Cardiac muscle cell (in vitro differentiated cells and primary cell): Measurements from ENCODE around the gene TMEM18. TPM values are rescaled to one million over a fixed set of nuclear protein-coding genes. Genes with fewer than 3 reads are reported as not detected.

Experiments used
- DNase-seq, 2 donors: peaks; one replicate each; pipeline versions ENCODE4 v3.0.0 to v3.0.0-alpha.2; 2010 to 2017; ENCODE audit warnings: low read depth in 1 of 2, low spot score in 1 of 2
- H3K27ac ChIP-seq: fragments of 200-600 bp; sonication (generic); 2 replicates; pipeline ENCODE4 v1.5.1; 2016
- H3K27me3 ChIP-seq: fragments of 200-600 bp; sonication (generic); 2 replicates; pipeline ENCODE4 v1.6.0; 2016; ENCODE audit warnings: control low read depth
- H3K36me3 ChIP-seq: fragments of 200-600 bp; sonication (generic); 2 replicates; pipeline ENCODE4 v1.5.1; 2016; ENCODE audit warnings: control low read depth
- H3K4me1 ChIP-seq: fragments of 200-600 bp; sonication (generic); 2 replicates; pipeline ENCODE4 v1.8.1; 2017; ENCODE audit warnings: low read depth, mild to moderate bottlenecking, mixed run types
- H3K4me3 ChIP-seq: fragments of 200-600 bp; sonication (generic); 2 replicates; pipeline ENCODE4 v1.5.1; 2016; ENCODE audit warnings: mild to moderate bottlenecking
- H3K9me3 ChIP-seq: fragments of 200-600 bp; sonication (generic); 2 replicates; pipeline ENCODE4 v1.5.1; 2017; ENCODE audit warnings: low read depth, mild to moderate bottlenecking, control low read depth
- CTCF ChIP-seq: IDR thresholded peaks from 2 replicates; pipeline ENCODE4 v1.5.1; 2012; ENCODE audit warnings: low read depth, mild to moderate bottlenecking, low read length
- polyA plus RNA-seq: library from polyadenylated mRNA; unstranded; fragments of >200 nt; fragmentation: Nextera tagmentation; extraction: Ambion mirVana; gene quantifications from 2 replicates; pipeline ENCODE4 v1.2.1, GENCODE V29; 2016
- total RNA-seq: library from RNA; depleted of rRNA; stranded (reverse); fragments of >200 nt; gene quantifications from 2 replicates; pipeline ENCODE4 v1.2.3, GENCODE V29; 2016

Gene TMEM18
- total and polyA plus RNA-seq, 2 experiments from 2014 or later: 38.3 to 42.1 TPM

- no peak overlapping the region for H3K27ac ChIP-seq
- peak; percentile 78 for TF ChIP-seq CTCF
- no peak overlapping the region for H3K4me3 ChIP-seq
- H3K9me3 ChIP-seq: no peaks in the 10 kb centered on the region
- H3K36me3 ChIP-seq: no peaks in the 10 kb centered on the region
- DNase-seq: peak; percentile 75 to 79
- H3K27me3 ChIP-seq: no peaks in the 10 kb centered on the region
- no peaks in the 10 kb centered on the region for H3K4me1 ChIP-seq
Measured at GRCh38 chr2:636641-637405, 40.4 kb downstream of the TMEM18 start.

GRCh38 chr2:635687-636621, 41.3 kb downstream of the TMEM18 start:
- no peak for DNase-seq
- no peak for TF ChIP-seq CTCF
- Histone ChIP-seq H3K4me1 (no peaks in the 10 kb centered on the region), H3K36me3 (no peaks in the 10 kb centered on the region), H3K4me3 (no peak overlapping the region), H3K9me3 (no peaks in the 10 kb centered on the region), H3K27me3 (no peaks in the 10 kb centered on the region), H3K27ac (no peak overlapping the region)

- no peak for DNase-seq
- Histone ChIP-seq H3K4me1 (no peaks in the 10 kb centered on the region), H3K36me3 (no peaks in the 10 kb centered on the region), H3K27ac (no peak overlapping the region), H3K9me3 (no peaks in the 10 kb centered on the region), H3K4me3 (no peak overlapping the region), H3K27me3 (no peaks in the 10 kb centered on the region)
- no peak for TF ChIP-seq CTCF
Measured at GRCh38 chr2:634636-635388, 42.4 kb downstream of the TMEM18 start.

GRCh38 chr2:634041-634440, 43.2 kb downstream of the TMEM18 start:
- DNase-seq: no peak
- no peaks in the 10 kb centered on the region for H3K4me1 ChIP-seq
- TF ChIP-seq CTCF: no peak
- H3K4me3 ChIP-seq: no peak overlapping the region
- H3K9me3 ChIP-seq: no peaks in the 10 kb centered on the region
- no peak overlapping the region for H3K27ac ChIP-seq
- H3K27me3 ChIP-seq: no peaks in the 10 kb centered on the region
- H3K36me3 ChIP-seq: no peaks in the 10 kb centered on the region

GRCh38 chr2:633371-633770, 43.8 kb downstream of the TMEM18 start:
- Histone ChIP-seq H3K9me3 (no peaks in the 10 kb centered on the region), H3K4me3 (no peak overlapping the region), H3K27me3 (no peaks in the 10 kb centered on the region), H3K4me1 (no peaks in the 10 kb centered on the region), H3K36me3 (no peaks in the 10 kb centered on the region), H3K27ac (no peak overlapping the region)
- TF ChIP-seq CTCF: no peak
- DNase-seq: no peak
